PC-9 (cell line): ENCODE measurements around the gene CD300LB. TPM values are rescaled to one million over a fixed set of nuclear protein-coding genes. Genes with fewer than 3 reads are reported as not detected.

Experiments used
- BruUV-seq: library from RNA; stranded (reverse); fragments of 400-500 nt; replicated peaks from 2 replicates; lab custom pipeline; 2021; lab: Mats Ljungman, UMichigan
- CTCF ChIA-PET: fragments of 300-600 bp; sonication (Branson Sonifier 250); formaldehyde crosslinking; loops from one replicate; lab custom pipeline; 2022; ENCODE audit warnings: antibody characterized with exemption; lab: Charles Lee
- POLR2A ChIA-PET: fragments of 300-600 bp; sonication (Branson Sonifier 250); formaldehyde crosslinking; loops from one replicate; lab custom pipeline; 2022; ENCODE audit warnings: antibody characterized with exemption; ENCODE audit not compliant: unreplicated experiment; lab: Charles Lee
- DNase-seq, 2 experiments: peaks; one replicate each; pipeline versions ENCODE4 v3.0.0 to v3.0.0-alpha.2; 2015 to 2022; ENCODE audit warnings: mixed read lengths in 1 of 2
- H2AFZ ChIP-seq: fragments of 200-600 bp; sonication (generic); 2 replicates; pipeline ENCODE4 v1.8.1; 2017; ENCODE audit warnings: antibody characterized with exemption
- H3F3A ChIP-seq: fragments of 200-600 bp; sonication (generic); 2 replicates; pipeline ENCODE4 v1.8.1; 2017; ENCODE audit warnings: antibody characterized with exemption, mild to moderate bottlenecking, low read depth; ENCODE audit not compliant: insufficient read depth
- H3K27ac ChIP-seq: fragments of 200-600 bp; sonication (generic); 2 replicates; pipeline ENCODE4 v1.6.1; 2016; ENCODE audit warnings: mixed run types
- H3K27me3 ChIP-seq: fragments of 200-600 bp; sonication (generic); 2 replicates; pipeline ENCODE4 v1.6.1; 2016; ENCODE audit warnings: low read depth, mixed run types; ENCODE audit not compliant: insufficient read depth
- H3K36me3 ChIP-seq: fragments of 200-600 bp; sonication (generic); 2 replicates; pipeline ENCODE4 v1.6.1; 2016; ENCODE audit warnings: low read depth, mixed run types
- H3K4me1 ChIP-seq: fragments of 200-600 bp; sonication (generic); replicated peaks from 2 replicates; pipeline ENCODE4 v1.6.1; 2016; ENCODE audit warnings: mixed run types; ENCODE audit not compliant: insufficient read depth
- H3K4me2 ChIP-seq: fragments of 200-600 bp; sonication (generic); 2 replicates; pipeline ENCODE4 v1.6.1; 2017; ENCODE audit warnings: mixed run types
- H3K4me3 ChIP-seq: fragments of 200-600 bp; sonication (generic); 2 replicates; pipeline ENCODE4 v1.6.1; 2016; ENCODE audit warnings: mixed run types
- H3K79me2 ChIP-seq: fragments of 200-600 bp; sonication (generic); 2 replicates; pipeline ENCODE4 v1.6.1; 2017; ENCODE audit warnings: low read depth, mixed run types
- H3K9me2 ChIP-seq: fragments of 200-600 bp; sonication (generic); 2 replicates; pipeline ENCODE4 v1.8.1; 2017; ENCODE audit warnings: mild to moderate bottlenecking; ENCODE audit not compliant: insufficient read depth
- H3K9me3 ChIP-seq: fragments of 200-600 bp; sonication (generic); 2 replicates; pipeline ENCODE4 v1.8.1; 2016; ENCODE audit warnings: low read depth; ENCODE audit not compliant: insufficient read depth
- H4K20me1 ChIP-seq: fragments of 200-600 bp; sonication (generic); 2 replicates; pipeline ENCODE4 v1.8.1; 2017; ENCODE audit not compliant: insufficient read depth
- EZH2 ChIP-seq: fragments of 200-600 bp; sonication (generic); IDR thresholded peaks from 2 replicates; pipeline ENCODE4 v1.8.0; 2017; ENCODE audit warnings: antibody characterized with exemption, low read depth
- intact Hi-C: fragments of 100-400 bp; cut with micrococcal nuclease; formaldehyde crosslinking; loops from one replicate; pipeline ENCODE4 v1.10.0; 2022; ENCODE audit not compliant: unreplicated experiment
- total RNA-seq: library from RNA; stranded (reverse); gene quantifications from 2 replicates; pipeline ENCODE4 v1.2.3, GENCODE V29; 2021
- TF ChIP-seq, protein P1 (sequence below): fragments of 200-600 bp; sonication (generic); conservative IDR thresholded peaks from 2 replicates; pipeline ENCODE4 v1.6.1; 2017; ENCODE audit warnings: mixed run types, antibody characterized with exemption, mild to moderate bottlenecking, moderate library complexity

Gene CD300LB
- total RNA-seq, 1 experiment from 2014 or later = not detected

DNA sequence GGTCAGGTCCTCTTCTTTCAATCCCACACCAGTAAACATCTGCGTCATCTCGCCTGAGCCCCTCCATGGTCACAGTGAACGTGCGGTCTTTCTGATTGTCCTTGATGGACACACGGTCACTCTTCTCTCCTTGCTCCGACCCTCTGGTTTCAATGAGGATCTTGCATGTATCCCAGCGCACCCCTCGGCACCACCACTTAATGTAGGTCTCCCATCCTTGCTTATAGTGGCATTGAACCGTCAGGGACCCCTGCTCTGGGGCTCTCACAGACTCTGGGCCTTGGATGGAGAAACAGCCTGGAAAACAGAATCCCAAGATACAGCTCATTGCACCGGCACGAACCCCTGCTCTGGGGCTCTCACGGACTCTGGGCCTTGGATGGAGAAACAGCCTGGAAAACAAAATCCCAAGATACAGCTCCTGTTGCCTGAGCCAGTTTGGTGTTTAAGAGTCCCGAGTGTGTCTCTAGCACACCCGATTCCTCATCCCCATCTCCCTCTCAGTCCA, 5.4 kb downstream of the CD300LB start:
- ChIA-PET POLR2A (no interaction called here), CTCF (no interaction called here)
- no peak overlapping the region for H3K4me2 ChIP-seq
- no peaks in the 10 kb centered on the region for H3K36me3 ChIP-seq
- no peak for TF ChIP-seq EZH2
- TF ChIP-seq, protein P1, sequence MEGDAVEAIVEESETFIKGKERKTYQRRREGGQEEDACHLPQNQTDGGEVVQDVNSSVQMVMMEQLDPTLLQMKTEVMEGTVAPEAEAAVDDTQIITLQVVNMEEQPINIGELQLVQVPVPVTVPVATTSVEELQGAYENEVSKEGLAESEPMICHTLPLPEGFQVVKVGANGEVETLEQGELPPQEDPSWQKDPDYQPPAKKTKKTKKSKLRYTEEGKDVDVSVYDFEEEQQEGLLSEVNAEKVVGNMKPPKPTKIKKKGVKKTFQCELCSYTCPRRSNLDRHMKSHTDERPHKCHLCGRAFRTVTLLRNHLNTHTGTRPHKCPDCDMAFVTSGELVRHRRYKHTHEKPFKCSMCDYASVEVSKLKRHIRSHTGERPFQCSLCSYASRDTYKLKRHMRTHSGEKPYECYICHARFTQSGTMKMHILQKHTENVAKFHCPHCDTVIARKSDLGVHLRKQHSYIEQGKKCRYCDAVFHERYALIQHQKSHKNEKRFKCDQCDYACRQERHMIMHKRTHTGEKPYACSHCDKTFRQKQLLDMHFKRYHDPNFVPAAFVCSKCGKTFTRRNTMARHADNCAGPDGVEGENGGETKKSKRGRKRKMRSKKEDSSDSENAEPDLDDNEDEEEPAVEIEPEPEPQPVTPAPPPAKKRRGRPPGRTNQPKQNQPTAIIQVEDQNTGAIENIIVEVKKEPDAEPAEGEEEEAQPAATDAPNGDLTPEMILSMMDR = no peak
- no peak for DNase-seq
- no peak overlapping the region for H3K4me3 ChIP-seq
- no peaks in the 10 kb centered on the region for H3K9me3 ChIP-seq
- H3K4me1 ChIP-seq = no peaks in the 10 kb centered on the region
- BruUV-seq = no TSS peak
- no peaks in the 10 kb centered on the region for H3K79me2 ChIP-seq
- no peaks in the 10 kb centered on the region for H3F3A ChIP-seq
- peaks cover 98% of the 10 kb centered on the region for H3K27me3 ChIP-seq
- no peak overlapping the region for H3K27ac ChIP-seq
- H2AFZ ChIP-seq = no peak overlapping the region
- no peaks in the 10 kb centered on the region for H3K9me2 ChIP-seq
- H4K20me1 ChIP-seq = no peaks in the 10 kb centered on the region
- intact Hi-C loops = no loop called here

DNA sequence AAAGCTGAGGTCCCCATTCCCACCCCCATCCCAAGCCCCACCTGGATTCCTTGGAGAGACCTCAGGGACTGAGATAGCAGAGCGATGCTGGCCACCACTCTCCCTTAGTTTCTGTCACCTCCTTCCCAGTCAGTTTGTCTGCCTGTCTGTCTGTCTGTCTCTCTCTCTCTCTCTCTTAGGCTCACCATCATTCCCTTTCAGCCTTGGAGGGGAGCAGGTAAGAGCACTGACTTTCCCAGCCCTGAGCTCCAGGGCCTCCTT, 5.9 kb downstream of the CD300LB start:
- ChIA-PET POLR2A (no interaction called here), CTCF (no interaction called here)
- Histone ChIP-seq H3K9me2 (no peaks in the 10 kb centered on the region), H3F3A (no peaks in the 10 kb centered on the region), H3K36me3 (no peaks in the 10 kb centered on the region), H3K4me2 (no peak overlapping the region), H3K79me2 (no peaks in the 10 kb centered on the region), H3K4me1 (no peaks in the 10 kb centered on the region), H3K27me3 (peaks cover 98% of the 10 kb centered on the region), H4K20me1 (no peaks in the 10 kb centered on the region), H3K4me3 (no peak overlapping the region), H3K27ac (no peak overlapping the region), H3K9me3 (no peaks in the 10 kb centered on the region), H2AFZ (no peak overlapping the region)
- BruUV-seq = no TSS peak
- TF ChIP-seq, protein P1 = no peak
- no peak for TF ChIP-seq EZH2
- intact Hi-C loops = no loop called here
- DNase-seq = no peak

DNA sequence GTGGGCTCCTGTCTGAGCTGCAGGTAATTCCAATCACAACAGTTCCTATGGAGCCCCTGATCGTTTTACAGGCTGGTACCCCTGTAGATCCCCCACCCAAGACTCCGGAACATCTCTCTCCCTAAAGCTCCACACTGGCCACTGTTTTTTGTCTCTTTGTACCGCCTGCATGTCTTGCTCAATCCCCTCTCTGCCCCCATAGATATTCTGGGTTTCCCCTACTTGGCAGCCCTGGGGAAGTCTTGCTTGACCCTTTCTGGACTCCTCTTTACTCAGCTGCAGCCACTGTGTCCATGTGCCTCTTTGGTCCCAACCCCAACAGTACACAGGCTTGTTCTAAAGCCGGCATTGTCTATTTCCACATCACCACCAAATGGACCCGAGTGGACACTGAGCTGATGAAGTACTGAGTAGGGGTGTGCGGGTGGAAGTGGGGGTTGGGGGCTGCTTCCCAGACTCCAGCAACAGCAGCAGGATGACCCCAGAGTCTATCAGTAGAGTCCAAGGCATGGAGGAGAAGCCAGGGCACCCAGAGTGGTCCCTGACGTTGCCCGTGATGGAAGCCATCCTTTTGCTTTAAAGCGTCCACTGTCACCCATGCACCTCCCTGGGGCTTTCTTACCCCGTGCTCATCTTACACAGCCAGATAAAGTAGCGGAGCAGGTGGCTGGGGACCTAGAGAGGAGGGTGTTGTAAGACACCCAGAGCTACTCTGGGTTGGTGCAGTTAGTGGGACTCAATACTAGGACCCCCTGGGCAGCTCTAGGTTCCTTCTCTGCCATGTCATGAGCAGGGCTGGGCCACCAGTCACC, 6.4 kb downstream of the CD300LB start:
- CTCF ChIA-PET = no interaction called here
- no peaks in the 10 kb centered on the region for H3K79me2 ChIP-seq
- no peaks in the 10 kb centered on the region for H3K9me2 ChIP-seq
- H3K4me1 ChIP-seq = no peaks in the 10 kb centered on the region
- no peak overlapping the region for H3K27ac ChIP-seq
- no peaks in the 10 kb centered on the region for H3F3A ChIP-seq
- no peak overlapping the region for H3K4me3 ChIP-seq
- no peaks in the 10 kb centered on the region for H3K36me3 ChIP-seq
- no peak overlapping the region for H2AFZ ChIP-seq
- TF ChIP-seq, protein P1 = no peak
- TF ChIP-seq EZH2 = no peak
- no peak overlapping the region for H3K4me2 ChIP-seq
- intact Hi-C loops = no loop called here
- no peak for DNase-seq
- no TSS peak for BruUV-seq
- POLR2A ChIA-PET = no interaction called here
- H3K9me3 ChIP-seq = no peaks in the 10 kb centered on the region
- peaks cover 98% of the 10 kb centered on the region for H3K27me3 ChIP-seq
- H4K20me1 ChIP-seq = no peaks in the 10 kb centered on the region
